GM21528 (cell line): ENCODE results near the gene ZNF366.

Experiments used
- ATAC-seq: cut with Tn5 transposase; IDR thresholded peaks from one replicate; pipeline ENCODE4 v1.9.1; 2021; ENCODE audit warnings: mild to moderate bottlenecking, moderate library complexity; ENCODE audit not compliant: unreplicated experiment, low FRiP score

Gene ZNF366

GRCh38 chr5:72497823-72498222 lies 9.4 kb downstream of the ZNF366 start:
- ATAC-seq: no peak

GRCh38 chr5:72495410-72495809 lies 11.8 kb downstream of the ZNF366 start:
- ATAC-seq: no peak

GRCh38 chr5:72494623-72495124 lies 12.5 kb downstream of the ZNF366 start:
- ATAC-seq: no peak

- no peak for ATAC-seq
These were observed 17.7 kb downstream of the ZNF366 start for GRCh38 chr5:72489536-72489935.

- ATAC-seq: no peak
These were observed 18.5 kb downstream of the ZNF366 start for GRCh38 chr5:72488756-72489155.

GRCh38 chr5:72487177-72487576 lies 20.0 kb downstream of the ZNF366 start:
- no peak for ATAC-seq

- no peak for ATAC-seq
These were observed 20.8 kb downstream of the ZNF366 start for GRCh38 chr5:72486371-72486770.

- ATAC-seq: no peak
These were observed 21.7 kb downstream of the ZNF366 start for GRCh38 chr5:72485430-72485974.

GRCh38 chr5:72482046-72482445 lies 25.2 kb downstream of the ZNF366 start:
- ATAC-seq: no peak

- ATAC-seq: no peak
These were observed 26.4 kb downstream of the ZNF366 start for GRCh38 chr5:72480841-72481240.

GRCh38 chr5:72479921-72480320 lies 27.3 kb downstream of the ZNF366 start:
- no peak for ATAC-seq

- ATAC-seq: no peak
These were observed 28.5 kb downstream of the ZNF366 start for GRCh38 chr5:72478684-72479083.

- ATAC-seq: no peak
These were observed 28.9 kb downstream of the ZNF366 start for GRCh38 chr5:72478276-72478675.

- no peak for ATAC-seq
These were observed 29.6 kb downstream of the ZNF366 start for GRCh38 chr5:72477644-72478043.

- no peak for ATAC-seq
These were observed 30.0 kb downstream of the ZNF366 start for GRCh38 chr5:72477176-72477575.

GRCh38 chr5:72476721-72477120 lies 30.5 kb downstream of the ZNF366 start:
- no peak for ATAC-seq

- ATAC-seq: no peak
These were observed 30.9 kb downstream of the ZNF366 start for GRCh38 chr5:72476275-72476674.

GRCh38 chr5:72474516-72474915 lies 32.7 kb downstream of the ZNF366 start:
- ATAC-seq: no peak

- no peak for ATAC-seq
These were observed 33.1 kb downstream of the ZNF366 start for GRCh38 chr5:72474046-72474500.

GRCh38 chr5:72472666-72473422 lies 34.4 kb downstream of the ZNF366 start:
- ATAC-seq: no peak

GRCh38 chr5:72472031-72472430 lies 35.2 kb downstream of the ZNF366 start:
- ATAC-seq: no peak

- no peak for ATAC-seq
These were observed 36.4 kb downstream of the ZNF366 start for GRCh38 chr5:72470826-72471225.
